GM06990 (cell line): ENCODE results near the gene CERT1.

Experiments
- DNase-seq: peaks from one replicate; pipeline ENCODE4 v3.0.0-alpha.2; 2011; ENCODE audit not compliant: insufficient read length; ENCODE audit errors: extremely low read depth
- H3K27me3 ChIP-seq: replicated peaks from 2 replicates; pipeline ENCODE4 v1.6.0; 2011; ENCODE audit warnings: low read length; ENCODE audit not compliant: control insufficient read depth, insufficient read depth
- H3K36me3 ChIP-seq: 2 replicates; pipeline ENCODE4 v1.5.1; 2011; ENCODE audit warnings: low read length; ENCODE audit not compliant: control insufficient read depth, insufficient read depth
- H3K4me3 ChIP-seq: replicated peaks from 2 replicates; pipeline ENCODE4 v1.5.1; 2011; ENCODE audit warnings: low read depth, mild to moderate bottlenecking, control low read depth, low read length
- TF ChIP-seq, protein P1 (sequence below): IDR thresholded peaks from 2 replicates; pipeline ENCODE4 v1.5.1; 2011; ENCODE audit warnings: low read length, control low read depth, mild to moderate bottlenecking, inconsistent platforms; ENCODE audit not compliant: insufficient read depth, poor library complexity, severe bottlenecking

Gene CERT1

DNA sequence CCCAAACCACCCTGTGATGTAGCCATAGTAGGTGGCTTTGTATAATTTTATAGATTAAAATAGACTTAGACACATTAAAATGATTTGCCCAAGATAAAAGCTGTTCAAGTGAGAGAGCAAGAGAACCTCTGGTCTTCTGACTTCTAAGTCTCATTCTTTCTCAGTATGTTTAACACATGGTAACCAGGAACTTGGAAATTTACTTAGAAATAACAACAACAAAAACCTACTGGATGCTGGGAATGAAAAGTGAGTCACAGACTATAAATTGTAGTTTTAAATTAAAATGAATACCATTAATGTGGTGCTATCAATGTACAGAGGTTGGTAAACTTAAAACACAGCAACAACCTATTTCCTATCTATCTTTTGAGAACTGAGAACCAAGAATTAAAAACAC is 144.0 kb downstream of the CERT1 start:
- Histone ChIP-seq H3K4me3 (no peak overlapping the region), H3K27me3 (no peaks in the 10 kb centered on the region), H3K36me3 (peaks cover 1% of the 10 kb centered on the region; the same call in 1 of the 2 replicates)
- TF ChIP-seq, protein P1, sequence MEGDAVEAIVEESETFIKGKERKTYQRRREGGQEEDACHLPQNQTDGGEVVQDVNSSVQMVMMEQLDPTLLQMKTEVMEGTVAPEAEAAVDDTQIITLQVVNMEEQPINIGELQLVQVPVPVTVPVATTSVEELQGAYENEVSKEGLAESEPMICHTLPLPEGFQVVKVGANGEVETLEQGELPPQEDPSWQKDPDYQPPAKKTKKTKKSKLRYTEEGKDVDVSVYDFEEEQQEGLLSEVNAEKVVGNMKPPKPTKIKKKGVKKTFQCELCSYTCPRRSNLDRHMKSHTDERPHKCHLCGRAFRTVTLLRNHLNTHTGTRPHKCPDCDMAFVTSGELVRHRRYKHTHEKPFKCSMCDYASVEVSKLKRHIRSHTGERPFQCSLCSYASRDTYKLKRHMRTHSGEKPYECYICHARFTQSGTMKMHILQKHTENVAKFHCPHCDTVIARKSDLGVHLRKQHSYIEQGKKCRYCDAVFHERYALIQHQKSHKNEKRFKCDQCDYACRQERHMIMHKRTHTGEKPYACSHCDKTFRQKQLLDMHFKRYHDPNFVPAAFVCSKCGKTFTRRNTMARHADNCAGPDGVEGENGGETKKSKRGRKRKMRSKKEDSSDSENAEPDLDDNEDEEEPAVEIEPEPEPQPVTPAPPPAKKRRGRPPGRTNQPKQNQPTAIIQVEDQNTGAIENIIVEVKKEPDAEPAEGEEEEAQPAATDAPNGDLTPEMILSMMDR: no peak
- DNase-seq: no peak

DNA sequence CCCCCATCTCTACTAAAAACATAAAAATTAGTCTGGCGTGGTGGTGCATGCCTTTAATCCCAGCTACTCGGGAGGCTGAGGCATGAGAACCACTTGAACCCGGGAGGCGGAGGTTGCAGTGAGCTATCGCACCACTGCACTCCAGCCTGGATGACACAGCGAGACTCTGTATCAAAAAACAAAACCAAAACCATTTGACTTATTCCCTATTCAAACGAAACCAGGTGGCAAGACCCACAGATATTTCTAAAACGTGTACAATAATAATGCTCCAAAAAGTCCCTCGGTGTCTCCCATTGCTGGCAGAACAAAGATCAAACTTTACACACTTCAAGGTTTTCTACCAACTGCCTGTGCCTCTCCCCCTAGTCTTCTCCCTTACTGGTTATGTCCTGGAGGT is 144.6 kb downstream of the CERT1 start:
- TF ChIP-seq, protein P1: no peak
- DNase-seq: no peak
- H3K4me3 ChIP-seq: no peak overlapping the region
- peaks cover 1% of the 10 kb centered on the region; the same call in 1 of the 2 replicates for H3K36me3 ChIP-seq
- no peaks in the 10 kb centered on the region for H3K27me3 ChIP-seq

DNA sequence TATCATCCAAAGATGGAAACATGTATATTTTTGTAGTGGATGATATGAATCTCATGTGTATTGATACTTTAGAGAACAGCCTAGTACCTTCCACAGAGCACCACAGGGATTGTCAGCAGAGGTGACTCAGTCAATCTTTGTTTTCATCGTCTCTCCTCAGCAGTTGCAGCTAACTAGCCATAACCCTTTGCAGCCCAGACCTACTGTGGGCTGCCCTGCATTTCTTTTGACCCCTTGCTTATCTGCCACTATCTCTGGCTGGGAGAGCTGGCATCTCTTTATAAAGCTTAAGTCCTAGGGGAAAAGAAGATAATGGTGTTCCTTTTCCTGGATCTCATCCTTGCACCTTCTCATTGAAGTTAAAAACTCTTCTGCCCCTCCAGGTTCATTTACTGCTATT is 145.7 kb downstream of the CERT1 start:
- Histone ChIP-seq H3K36me3 (peaks cover 3% of the 10 kb centered on the region), H3K4me3 (no peak overlapping the region), H3K27me3 (no peaks in the 10 kb centered on the region)
- DNase-seq: no peak
- TF ChIP-seq, protein P1: no peak

DNA sequence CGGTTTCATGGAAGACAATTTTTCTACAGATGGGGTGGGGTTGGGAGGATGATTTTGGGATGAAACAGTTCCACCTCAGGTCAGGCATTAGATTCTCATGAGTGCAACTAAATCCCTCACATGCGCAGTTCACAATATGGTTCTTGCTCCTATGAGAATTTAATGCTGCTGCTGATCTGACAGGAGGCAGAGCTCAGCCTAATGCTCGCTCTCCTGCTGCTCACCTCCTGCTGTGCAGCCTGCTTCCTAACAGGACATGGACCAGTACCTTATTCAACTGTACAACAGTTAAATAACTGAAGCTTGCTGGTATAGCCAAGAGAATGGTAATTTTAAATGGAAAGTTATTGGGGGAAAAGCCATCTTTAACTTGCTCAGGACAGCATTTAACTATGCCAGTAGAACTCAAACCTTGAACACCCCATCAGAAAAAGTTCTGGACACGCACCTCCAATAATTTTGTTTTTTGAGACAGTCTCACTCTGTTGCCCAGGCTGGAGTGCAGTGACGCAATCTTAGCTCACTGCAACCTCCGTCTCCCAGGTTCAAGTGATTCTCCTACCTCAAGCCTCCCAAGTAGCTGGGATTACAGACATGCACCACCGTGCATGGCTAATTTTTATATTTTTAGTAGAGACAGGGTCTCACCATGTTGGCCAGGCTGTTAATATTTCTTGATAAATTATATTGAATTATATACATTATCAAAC is 146.7 kb downstream of the CERT1 start:
- H3K27me3 ChIP-seq: no peaks in the 10 kb centered on the region
- TF ChIP-seq, protein P1: no peak
- peaks cover 7% of the 10 kb centered on the region for H3K36me3 ChIP-seq
- H3K4me3 ChIP-seq: no peak overlapping the region
- DNase-seq: no peak

DNA sequence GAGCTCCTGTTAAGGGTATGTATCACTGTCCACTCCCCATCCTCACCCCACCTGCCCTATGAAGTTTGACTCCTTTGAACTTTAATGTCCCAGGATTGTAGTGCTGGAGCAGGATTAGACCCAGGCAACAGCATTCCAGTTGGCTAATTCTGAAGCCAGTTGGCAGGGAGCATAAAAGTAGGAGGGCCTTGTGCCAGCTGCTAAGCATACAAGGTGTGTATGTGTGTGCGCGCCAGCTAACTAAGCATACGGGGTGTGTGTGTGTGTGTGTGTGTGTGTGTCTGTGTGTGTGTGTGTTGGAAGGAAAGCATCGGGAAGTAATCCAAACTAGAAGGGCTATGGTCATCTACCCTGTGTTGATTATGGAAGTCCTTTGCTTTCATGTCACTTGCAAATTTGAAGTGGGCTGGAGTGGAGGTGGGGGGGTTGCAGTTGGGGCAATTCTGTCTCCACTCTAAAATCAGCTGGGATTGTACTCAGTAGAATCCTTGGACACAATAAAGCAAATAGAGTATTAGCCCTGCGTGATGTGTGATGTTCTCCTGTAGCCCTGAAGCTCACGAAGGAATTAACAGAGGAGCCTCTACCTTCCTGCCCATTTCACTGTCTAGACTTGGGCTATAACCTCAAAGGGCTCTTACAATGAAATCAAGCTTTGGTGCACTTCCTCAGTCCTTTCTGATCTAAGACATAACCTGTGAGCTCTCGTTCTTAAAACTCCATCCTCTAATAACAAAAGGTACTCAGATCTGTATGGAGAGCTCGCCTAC is 147.5 kb downstream of the CERT1 start:
- DNase-seq: no peak
- no peaks in the 10 kb centered on the region for H3K27me3 ChIP-seq
- peaks cover 11% of the 10 kb centered on the region for H3K36me3 ChIP-seq
- no peak overlapping the region for H3K4me3 ChIP-seq
- TF ChIP-seq, protein P1: no peak
